H9 (cell line): ENCODE data around the gene EAF2. TPM values are rescaled to one million over a fixed set of nuclear protein-coding genes. Genes with fewer than 3 reads are reported as not detected.

Experiments used
- DNase-seq: peaks from one replicate; pipeline ENCODE4 v3.0.0-alpha.2; 2017
- H2AFZ ChIP-seq: one replicate; pipeline ENCODE4 v1.6.1; 2013; ENCODE audit warnings: mild to moderate bottlenecking, low read length, control low read depth, moderate library complexity
- H2AK5ac ChIP-seq: 2 replicates; pipeline ENCODE4 v1.6.1; 2013; ENCODE audit warnings: low read length, control low read depth, mixed read lengths; ENCODE audit not compliant: insufficient read length
- H2BK120ac ChIP-seq: one replicate; pipeline ENCODE4 v1.6.1; 2013; ENCODE audit warnings: low read depth, mild to moderate bottlenecking, low read length, control low read depth, inconsistent platforms; ENCODE audit not compliant: poor library complexity, severe bottlenecking
- H2BK12ac ChIP-seq: 2 replicates; pipeline ENCODE4 v1.6.1; 2013; ENCODE audit warnings: low read length, control low read depth, mixed read lengths, low read depth; ENCODE audit not compliant: insufficient read length
- H2BK15ac ChIP-seq: 2 replicates; pipeline ENCODE4 v1.6.1; 2013; ENCODE audit warnings: low read depth, low read length, control low read depth
- H2BK20ac ChIP-seq: one replicate; pipeline ENCODE4 v1.6.1; 2013; ENCODE audit warnings: low read depth, mild to moderate bottlenecking, low read length, control low read depth, inconsistent platforms; ENCODE audit not compliant: poor library complexity, severe bottlenecking
- H2BK5ac ChIP-seq: 2 replicates; pipeline ENCODE4 v1.6.1; 2013; ENCODE audit warnings: low read length, control low read depth, mixed read lengths; ENCODE audit not compliant: insufficient read length
- H3K14ac ChIP-seq: 2 replicates; pipeline ENCODE4 v1.6.1; 2013; ENCODE audit warnings: low read length, control low read depth; ENCODE audit not compliant: insufficient read depth
- H3K18ac ChIP-seq: 2 replicates; pipeline ENCODE4 v1.6.1; 2013; ENCODE audit warnings: low read depth, mild to moderate bottlenecking, mixed read lengths, low read length, control low read depth; ENCODE audit not compliant: insufficient read length
- H3K23ac ChIP-seq: 2 replicates; pipeline ENCODE4 v1.6.1; 2013; ENCODE audit warnings: low read length, control low read depth, mixed read lengths, low read depth; ENCODE audit not compliant: insufficient read length
- H3K23me2 ChIP-seq: 2 replicates; pipeline ENCODE4 v1.6.1; 2013; ENCODE audit warnings: low read depth, mild to moderate bottlenecking, mixed read lengths, low read length, control low read depth; ENCODE audit not compliant: insufficient read length, poor library complexity, severe bottlenecking
- H3K27ac ChIP-seq: 2 replicates; pipeline ENCODE4 v1.5.1; 2013; ENCODE audit warnings: low read length, control low read depth, mixed read lengths, low read depth; ENCODE audit not compliant: insufficient read length
- H3K27me3 ChIP-seq: 2 replicates; pipeline ENCODE4 v1.6.1; 2013; ENCODE audit warnings: low read length, control low read depth, inconsistent platforms; ENCODE audit not compliant: insufficient read depth
- H3K4ac ChIP-seq: 2 replicates; pipeline ENCODE4 v1.6.1; 2013; ENCODE audit warnings: low read depth, mild to moderate bottlenecking, control low read depth, inconsistent platforms, low read length, moderate library complexity
- H3K4me1 ChIP-seq: 2 replicates; pipeline ENCODE4 v1.6.1; 2013; ENCODE audit warnings: low read length, control low read depth, inconsistent platforms; ENCODE audit not compliant: insufficient read depth
- H3K4me2 ChIP-seq: 2 replicates; pipeline ENCODE4 v1.6.1; 2013; ENCODE audit warnings: low read length, control low read depth, mixed read lengths; ENCODE audit not compliant: insufficient read length, insufficient read depth
- H3K56ac ChIP-seq: 2 replicates; pipeline ENCODE4 v1.6.1; 2013; ENCODE audit warnings: low read depth, mild to moderate bottlenecking, mixed read lengths, low read length, control low read depth; ENCODE audit not compliant: insufficient read length
- H3K79me1 ChIP-seq: 2 replicates; pipeline ENCODE4 v1.6.1; 2013; ENCODE audit warnings: low read depth, mild to moderate bottlenecking, moderate library complexity, low read length, control low read depth, inconsistent platforms; ENCODE audit not compliant: insufficient read depth, poor library complexity, severe bottlenecking
- H3K79me2 ChIP-seq: 2 replicates; pipeline ENCODE4 v1.6.1; 2013; ENCODE audit warnings: low read length, control low read depth, inconsistent platforms; ENCODE audit not compliant: insufficient read depth
- H3K9ac ChIP-seq: 2 replicates; pipeline ENCODE4 v1.6.1; 2013; ENCODE audit warnings: low read length, control low read depth, mixed read lengths; ENCODE audit not compliant: insufficient read length; ENCODE audit errors: extremely low read depth
- H3K9me3 ChIP-seq: one replicate; pipeline ENCODE4 v1.6.1; 2013; ENCODE audit warnings: low read depth, low read length, inconsistent platforms; ENCODE audit not compliant: control insufficient read depth
- H3T11ph ChIP-seq: one replicate; pipeline ENCODE4 v1.6.1; 2013; ENCODE audit warnings: mild to moderate bottlenecking, low read length, control low read depth, inconsistent platforms
- H4K20me1 ChIP-seq: one replicate; pipeline ENCODE4 v1.6.1; 2013; ENCODE audit not compliant: control insufficient read depth, insufficient read length, insufficient read depth
- H4K5ac ChIP-seq: 2 replicates; pipeline ENCODE4 v1.6.1; 2013; ENCODE audit warnings: low read depth, mild to moderate bottlenecking, mixed read lengths, low read length, control low read depth; ENCODE audit not compliant: insufficient read length
- H4K8ac ChIP-seq: replicated peaks from 2 replicates; pipeline ENCODE4 v1.6.1; 2013; ENCODE audit warnings: low read length, control low read depth, mixed read lengths, low read depth; ENCODE audit not compliant: insufficient read length
- H4K91ac ChIP-seq: 2 replicates; pipeline ENCODE4 v1.6.1; 2013; ENCODE audit warnings: low read depth, mild to moderate bottlenecking, moderate library complexity, mixed read lengths, low read length, control low read depth; ENCODE audit not compliant: insufficient read length
- H3K27ac Mint-ChIP-seq, 3 experiments: 2 replicates in 2 of 3; 3 replicates in 1 of 3; pipeline ENCODE4 v1.8.0; 2020 to 2021; ENCODE audit warnings: mixed read lengths in 3 of 3, mild to moderate bottlenecking in 1 of 3, moderate library complexity in 1 of 3
- H3K27me3 Mint-ChIP-seq: 2 replicates; pipeline ENCODE4 v1.8.0; 2021; ENCODE audit warnings: low read depth, mild to moderate bottlenecking, moderate library complexity, mixed read lengths
- H3K36me3 Mint-ChIP-seq, 3 experiments: 2 replicates in 2 of 3; 3 replicates in 1 of 3; pipeline ENCODE4 v1.8.0; 2020 to 2021; ENCODE audit warnings: low read depth in 3 of 3, mixed read lengths in 3 of 3; ENCODE audit not compliant: insufficient read depth in 1 of 3
- H3K4me1 Mint-ChIP-seq, 2 experiments: 2 replicates each; pipeline ENCODE4 v1.8.0; 2020; ENCODE audit warnings: mixed read lengths in 2 of 2
- H3K4me3 Mint-ChIP-seq, 2 experiments: 2 replicates in 1 of 2; 3 replicates in 1 of 2; pipeline ENCODE4 v1.8.0; 2020 to 2021; ENCODE audit warnings: mild to moderate bottlenecking in 2 of 2, mixed read lengths in 2 of 2, moderate library complexity in 1 of 2
- H3K9me3 Mint-ChIP-seq, 2 experiments: 2 replicates in 1 of 2; 3 replicates in 1 of 2; pipeline ENCODE4 v1.8.0; 2020; ENCODE audit warnings: mild to moderate bottlenecking in 2 of 2, mixed read lengths in 2 of 2, moderate library complexity in 1 of 2
- WGBS: extraction: QIAGEN DNeasy Blood & Tissue Kit; methylation state at CpG from one replicate; pipeline ENCODE4 v1.1.7; 2013; ENCODE audit warnings: missing lambda C conversion rate, low lambda C conversion rate, mixed read lengths; ENCODE audit not compliant: insufficient read length; ENCODE audit errors: extremely low coverage; 5-methylcytosine and 5-hydroxymethylcytosine counted together
- total RNA-seq: library from RNA; stranded (reverse); gene quantifications from 2 replicates; pipeline ENCODE4 v1.2.1, GENCODE V29; 2021
- TF ChIP-seq, protein P1 (sequence below): fragments of 200-600 bp; sonication (generic); conservative IDR thresholded peaks from 3 replicates; pipeline ENCODE4 v1.8.0; 2021; ENCODE audit warnings: antibody characterized with exemption, mild to moderate bottlenecking

Gene EAF2
- total RNA-seq, 1 experiment from 2014 or later = 4.3 TPM

DNA sequence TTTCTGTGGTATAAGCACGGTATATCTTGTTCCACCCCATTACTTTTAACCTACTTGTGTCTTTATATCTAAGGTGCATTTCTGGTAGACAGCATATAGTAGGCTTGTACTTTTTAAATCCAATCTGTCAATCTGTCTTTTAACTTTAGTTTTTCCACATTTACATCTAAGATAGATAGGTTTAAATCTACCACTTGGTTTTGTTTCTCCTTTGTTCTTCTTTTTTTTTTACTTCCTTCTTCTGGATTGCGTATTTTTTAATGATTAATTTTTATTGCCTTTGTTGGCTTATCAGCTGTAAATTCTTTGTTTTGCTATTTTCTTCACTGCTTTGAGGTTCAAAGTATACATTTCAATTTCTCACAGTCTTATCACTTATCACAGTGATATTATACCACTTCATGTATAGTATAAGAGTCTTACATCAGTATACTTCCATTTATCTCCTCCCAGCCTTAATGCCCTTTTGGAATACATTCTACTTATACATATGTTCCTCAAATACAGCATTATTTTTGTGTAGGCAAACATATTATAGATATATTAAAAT, 31.2 kb upstream of the EAF2 start:
- no peak overlapping the region for H3K18ac ChIP-seq
- no peaks in the 10 kb centered on the region for H3K9me3 ChIP-seq
- H2BK12ac ChIP-seq = no peak overlapping the region
- H4K5ac ChIP-seq = no peak overlapping the region
- no peak for DNase-seq
- H3K23ac ChIP-seq = no peak overlapping the region
- H3K4ac ChIP-seq = no peak overlapping the region
- H4K8ac ChIP-seq = no peak overlapping the region
- no peak overlapping the region for H2BK20ac ChIP-seq
- H3K27ac ChIP-seq = no peak overlapping the region
- H2AFZ ChIP-seq = no peak overlapping the region
- H4K20me1 ChIP-seq = no peaks in the 10 kb centered on the region
- H3K27me3 ChIP-seq = no peaks in the 10 kb centered on the region
- H3T11ph ChIP-seq = no peak overlapping the region
- no peak overlapping the region for H3K14ac ChIP-seq
- no peak overlapping the region for H2BK120ac ChIP-seq
- H3K79me1 ChIP-seq = no peaks in the 10 kb centered on the region
- no peak overlapping the region for H2AK5ac ChIP-seq
- H3K4me2 ChIP-seq = no peak overlapping the region
- no peak overlapping the region for H4K91ac ChIP-seq
- Mint-ChIP-seq H3K4me3 (no peak overlapping the region), H3K36me3 (peaks cover 4 to 32% (median 8%) of the 10 kb centered on the region in 3 experiments; a peak in 5 of 7 replicates), H3K9me3 (no peaks in the 10 kb centered on the region), H3K27me3 (no peaks in the 10 kb centered on the region), H3K4me1 (no peaks in the 10 kb centered on the region), H3K27ac (no peak overlapping the region)
- no peaks in the 10 kb centered on the region for H3K23me2 ChIP-seq
- no peak overlapping the region for H2BK15ac ChIP-seq
- H3K79me2 ChIP-seq = no peaks in the 10 kb centered on the region
- TF ChIP-seq, protein P1, sequence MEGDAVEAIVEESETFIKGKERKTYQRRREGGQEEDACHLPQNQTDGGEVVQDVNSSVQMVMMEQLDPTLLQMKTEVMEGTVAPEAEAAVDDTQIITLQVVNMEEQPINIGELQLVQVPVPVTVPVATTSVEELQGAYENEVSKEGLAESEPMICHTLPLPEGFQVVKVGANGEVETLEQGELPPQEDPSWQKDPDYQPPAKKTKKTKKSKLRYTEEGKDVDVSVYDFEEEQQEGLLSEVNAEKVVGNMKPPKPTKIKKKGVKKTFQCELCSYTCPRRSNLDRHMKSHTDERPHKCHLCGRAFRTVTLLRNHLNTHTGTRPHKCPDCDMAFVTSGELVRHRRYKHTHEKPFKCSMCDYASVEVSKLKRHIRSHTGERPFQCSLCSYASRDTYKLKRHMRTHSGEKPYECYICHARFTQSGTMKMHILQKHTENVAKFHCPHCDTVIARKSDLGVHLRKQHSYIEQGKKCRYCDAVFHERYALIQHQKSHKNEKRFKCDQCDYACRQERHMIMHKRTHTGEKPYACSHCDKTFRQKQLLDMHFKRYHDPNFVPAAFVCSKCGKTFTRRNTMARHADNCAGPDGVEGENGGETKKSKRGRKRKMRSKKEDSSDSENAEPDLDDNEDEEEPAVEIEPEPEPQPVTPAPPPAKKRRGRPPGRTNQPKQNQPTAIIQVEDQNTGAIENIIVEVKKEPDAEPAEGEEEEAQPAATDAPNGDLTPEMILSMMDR = no peak
- WGBS = no CpG with 5 or more reads among the region's 2 CpGs
- no peak overlapping the region for H2BK5ac ChIP-seq
- no peaks in the 10 kb centered on the region for H3K4me1 ChIP-seq
- no peak overlapping the region for H3K9ac ChIP-seq
- no peak overlapping the region for H3K56ac ChIP-seq
